ENCODE measurements around the gene TGFBR2. TPM values are rescaled to one million over a fixed set of nuclear protein-coding genes. Genes with fewer than 3 reads are reported as not detected.

Gene TGFBR2
- total RNA-seq, 3 donors from 2014 or later = 205 to 281 (median 243) TPM

DNA sequence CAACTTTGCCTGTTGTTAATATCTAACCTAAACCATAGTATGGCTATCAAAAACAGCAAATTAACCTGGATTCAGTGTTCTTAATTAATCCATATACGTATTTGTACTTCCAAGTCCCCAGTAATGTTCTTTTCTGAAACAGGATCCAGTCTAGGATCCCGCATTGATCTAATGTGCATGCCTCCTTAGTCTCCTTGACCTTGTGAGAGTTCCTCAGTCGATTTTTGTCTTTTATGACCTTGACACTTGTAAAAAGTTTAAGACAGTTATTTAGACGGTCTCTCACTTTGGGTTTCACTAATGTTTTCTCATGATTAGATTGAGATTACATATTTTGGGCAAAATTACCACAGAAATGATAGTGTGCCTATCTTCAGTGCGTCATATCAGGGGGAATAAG is 69.4 kb downstream of the TGFBR2 start:
- Histone ChIP-seq H3K36me3 (peaks cover 6% of the 10 kb centered on the region), H3K4me1 (no peaks in the 10 kb centered on the region), H3K27me3 (no peaks in the 10 kb centered on the region), H3K4me3 (no peak overlapping the region), H3K27ac (peak overlapping the region; percentile 18 to 39), H3K9me3 (no peaks in the 10 kb centered on the region)
- no peak for DNase-seq (ENCODE audit: low spot score in 2 of 2)
- intact Hi-C loops (cut with DNase I; ENCODE audit: low total_unique reads) = no loop called here
- TF ChIP-seq POLR2AphosphoS5 (IDR thresholded peaks at IDR 0.05) (no peak), POLR2A (IDR thresholded peaks at IDR 0.05) (no peak)
- TF ChIP-seq, protein P1, sequence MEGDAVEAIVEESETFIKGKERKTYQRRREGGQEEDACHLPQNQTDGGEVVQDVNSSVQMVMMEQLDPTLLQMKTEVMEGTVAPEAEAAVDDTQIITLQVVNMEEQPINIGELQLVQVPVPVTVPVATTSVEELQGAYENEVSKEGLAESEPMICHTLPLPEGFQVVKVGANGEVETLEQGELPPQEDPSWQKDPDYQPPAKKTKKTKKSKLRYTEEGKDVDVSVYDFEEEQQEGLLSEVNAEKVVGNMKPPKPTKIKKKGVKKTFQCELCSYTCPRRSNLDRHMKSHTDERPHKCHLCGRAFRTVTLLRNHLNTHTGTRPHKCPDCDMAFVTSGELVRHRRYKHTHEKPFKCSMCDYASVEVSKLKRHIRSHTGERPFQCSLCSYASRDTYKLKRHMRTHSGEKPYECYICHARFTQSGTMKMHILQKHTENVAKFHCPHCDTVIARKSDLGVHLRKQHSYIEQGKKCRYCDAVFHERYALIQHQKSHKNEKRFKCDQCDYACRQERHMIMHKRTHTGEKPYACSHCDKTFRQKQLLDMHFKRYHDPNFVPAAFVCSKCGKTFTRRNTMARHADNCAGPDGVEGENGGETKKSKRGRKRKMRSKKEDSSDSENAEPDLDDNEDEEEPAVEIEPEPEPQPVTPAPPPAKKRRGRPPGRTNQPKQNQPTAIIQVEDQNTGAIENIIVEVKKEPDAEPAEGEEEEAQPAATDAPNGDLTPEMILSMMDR (IDR thresholded peaks at IDR 0.05) = no peak

GRCh38 chr3:30676424-30677346 is 70.3 kb downstream of the TGFBR2 start:
- Histone ChIP-seq H3K9me3 (no peaks in the 10 kb centered on the region), H3K4me3 (no peak overlapping the region), H3K4me1 (peaks cover 0 to 4% of the 10 kb centered on the region in 2 donors), H3K27ac (peak overlapping the region; percentile 13 to 18), H3K36me3 (peaks cover 6% of the 10 kb centered on the region), H3K27me3 (no peaks in the 10 kb centered on the region)
- no peak for DNase-seq (ENCODE audit: low spot score in 2 of 2)
- intact Hi-C loops (cut with DNase I; ENCODE audit: low total_unique reads) = no loop called here
- no peak for TF ChIP-seq POLR2A (IDR thresholded peaks at IDR 0.05)
- TF ChIP-seq, protein P1 (IDR thresholded peaks at IDR 0.05) = no peak
- TF ChIP-seq POLR2AphosphoS5 (IDR thresholded peaks at IDR 0.05) = no peak

DNA sequence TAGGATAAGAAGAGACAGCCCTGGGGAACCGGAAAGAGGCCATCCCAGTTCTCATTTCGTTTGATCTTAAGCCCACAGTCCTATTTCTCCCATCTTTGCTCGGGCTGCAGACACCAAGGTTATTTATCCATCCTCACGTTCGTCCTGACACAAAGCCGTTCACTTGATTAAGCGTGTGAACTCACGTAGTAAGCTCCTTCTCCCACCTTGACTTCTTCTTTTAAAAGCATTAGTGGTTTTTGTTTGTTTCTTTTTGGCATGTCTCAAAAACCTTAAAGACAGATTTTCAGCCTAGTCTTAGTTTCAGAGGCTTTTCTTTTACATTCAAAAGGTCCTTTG is 70.9 kb downstream of the TGFBR2 start:
- TF ChIP-seq POLR2A (IDR thresholded peaks at IDR 0.05) = no peak
- TF ChIP-seq POLR2AphosphoS5 (IDR thresholded peaks at IDR 0.05) = no peak
- TF ChIP-seq, protein P1 (IDR thresholded peaks at IDR 0.05) = no peak
- no peak overlapping the region for H3K4me3 ChIP-seq
- no peaks in the 10 kb centered on the region for H3K27me3 ChIP-seq
- DNase-seq (ENCODE audit: low spot score in 2 of 2) = no peak
- intact Hi-C loops (cut with DNase I; ENCODE audit: low total_unique reads) = no loop called here
- no peaks in the 10 kb centered on the region for H3K9me3 ChIP-seq
- H3K36me3 ChIP-seq = peaks cover 6% of the 10 kb centered on the region
- H3K4me1 ChIP-seq = peaks cover 0 to 4% of the 10 kb centered on the region in 2 donors
- no peak overlapping the region for H3K27ac ChIP-seq

DNA sequence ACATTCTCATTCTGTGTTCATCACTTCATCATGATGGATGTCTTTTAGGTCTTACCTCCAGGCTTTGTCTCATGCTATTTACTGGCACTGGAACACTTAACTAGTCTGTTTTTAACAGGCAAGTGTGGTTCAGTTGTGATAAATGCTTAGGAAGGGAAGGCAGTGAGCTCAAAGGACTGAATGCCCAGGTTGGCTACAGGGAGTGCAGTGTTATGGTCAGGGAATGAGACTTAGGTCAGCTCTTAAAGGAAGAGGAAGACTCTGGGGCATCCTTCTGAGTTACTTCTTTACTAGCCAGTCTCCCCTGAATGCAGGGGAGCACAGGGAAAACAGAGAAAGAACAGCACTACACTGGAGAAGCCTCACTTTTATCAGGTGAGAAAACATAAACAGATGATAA is 72.6 kb downstream of the TGFBR2 start:
- intact Hi-C loops (cut with DNase I; ENCODE audit: low total_unique reads) = no loop called here
- Histone ChIP-seq H3K4me1 (peaks cover 0 to 4% of the 10 kb centered on the region in 2 donors), H3K27ac (peak overlapping the region; percentile 13 to 21), H3K9me3 (no peaks in the 10 kb centered on the region), H3K27me3 (no peaks in the 10 kb centered on the region), H3K4me3 (no peak overlapping the region), H3K36me3 (peaks cover under 1% of the 10 kb centered on the region)
- no peak for TF ChIP-seq POLR2A (IDR thresholded peaks at IDR 0.05)
- TF ChIP-seq POLR2AphosphoS5 (IDR thresholded peaks at IDR 0.05) = no peak
- TF ChIP-seq, protein P1 (IDR thresholded peaks at IDR 0.05) = no peak
- DNase-seq (ENCODE audit: low spot score in 2 of 2) = no peak
